ENCODE measurements around the gene GFOD1.
A peak's percentile ranks its signal among the peaks of the same experiment; 100 is the strongest.

GFOD1 gene

GRCh38 chr6:13480631-13481501, 6.5 kb downstream of the GFOD1 start:
- no peak for DNase-seq (ENCODE audit: insufficient read length)
- FAIRE-seq = no peak
- no peak for TF ChIP-seq TAF1 (IDR thresholded peaks at IDR 0.05; ENCODE audit: borderline replicate concordance, low read depth, low read length)
- no peak for TF ChIP-seq POLR2AphosphoS5 (IDR thresholded peaks at IDR 0.05; ENCODE audit: low read depth, low read length)
- TF ChIP-seq POLR2A (IDR thresholded peaks at IDR 0.05; ENCODE audit: low read depth, low read length) = no peak

GRCh38 chr6:13479971-13480434, 7.4 kb downstream of the GFOD1 start:
- no peak for FAIRE-seq
- TF ChIP-seq POLR2AphosphoS5 (IDR thresholded peaks at IDR 0.05; ENCODE audit: low read depth, low read length) (no peak), TAF1 (IDR thresholded peaks at IDR 0.05; ENCODE audit: borderline replicate concordance, low read depth, low read length) (no peak), POLR2A (IDR thresholded peaks at IDR 0.05; ENCODE audit: low read depth, low read length) (no peak)
- no peak for DNase-seq (ENCODE audit: insufficient read length)

GRCh38 chr6:13479206-13479800, 8.1 kb downstream of the GFOD1 start:
- no peak for DNase-seq (ENCODE audit: insufficient read length)
- no peak for FAIRE-seq
- TF ChIP-seq POLR2AphosphoS5 (IDR thresholded peaks at IDR 0.05; ENCODE audit: low read depth, low read length) (no peak), TAF1 (IDR thresholded peaks at IDR 0.05; ENCODE audit: borderline replicate concordance, low read depth, low read length) (no peak), POLR2A (IDR thresholded peaks at IDR 0.05; ENCODE audit: low read depth, low read length) (no peak)

GRCh38 chr6:13478525-13478966, 8.9 kb downstream of the GFOD1 start:
- no peak for TF ChIP-seq TAF1 (IDR thresholded peaks at IDR 0.05; ENCODE audit: borderline replicate concordance, low read depth, low read length)
- no peak for TF ChIP-seq POLR2AphosphoS5 (IDR thresholded peaks at IDR 0.05; ENCODE audit: low read depth, low read length)
- no peak for TF ChIP-seq POLR2A (IDR thresholded peaks at IDR 0.05; ENCODE audit: low read depth, low read length)
- DNase-seq (ENCODE audit: insufficient read length) (no peak), FAIRE-seq (peak; percentile 78)

GRCh38 chr6:13474787-13475186, 12.6 kb downstream of the GFOD1 start:
- no peak for TF ChIP-seq TAF1 (IDR thresholded peaks at IDR 0.05; ENCODE audit: borderline replicate concordance, low read depth, low read length)
- TF ChIP-seq POLR2AphosphoS5 (IDR thresholded peaks at IDR 0.05; ENCODE audit: low read depth, low read length) = no peak
- no peak for TF ChIP-seq POLR2A (IDR thresholded peaks at IDR 0.05; ENCODE audit: low read depth, low read length)
- no peak for FAIRE-seq
- no peak for DNase-seq (ENCODE audit: insufficient read length)

- no peak for FAIRE-seq
- TF ChIP-seq POLR2A (IDR thresholded peaks at IDR 0.05; ENCODE audit: low read depth, low read length) = no peak
- TF ChIP-seq TAF1 (IDR thresholded peaks at IDR 0.05; ENCODE audit: borderline replicate concordance, low read depth, low read length) = no peak
- no peak for TF ChIP-seq POLR2AphosphoS5 (IDR thresholded peaks at IDR 0.05; ENCODE audit: low read depth, low read length)
- DNase-seq (ENCODE audit: insufficient read length) = no peak
These were observed 13.0 kb downstream of the GFOD1 start for GRCh38 chr6:13474360-13474759.

GRCh38 chr6:13473768-13474165, 13.6 kb downstream of the GFOD1 start:
- DNase-seq (ENCODE audit: insufficient read length) (no peak), FAIRE-seq (no peak)
- TF ChIP-seq TAF1 (IDR thresholded peaks at IDR 0.05; ENCODE audit: borderline replicate concordance, low read depth, low read length) (no peak), POLR2AphosphoS5 (IDR thresholded peaks at IDR 0.05; ENCODE audit: low read depth, low read length) (no peak), POLR2A (IDR thresholded peaks at IDR 0.05; ENCODE audit: low read depth, low read length) (no peak)

- FAIRE-seq = peak; percentile 69
- DNase-seq (ENCODE audit: insufficient read length) = no peak
- TF ChIP-seq POLR2A (IDR thresholded peaks at IDR 0.05; ENCODE audit: low read depth, low read length) = no peak
- TF ChIP-seq POLR2AphosphoS5 (IDR thresholded peaks at IDR 0.05; ENCODE audit: low read depth, low read length) = no peak
- TF ChIP-seq TAF1 (IDR thresholded peaks at IDR 0.05; ENCODE audit: borderline replicate concordance, low read depth, low read length) = no peak
These were observed 14.2 kb downstream of the GFOD1 start for GRCh38 chr6:13472976-13473767.

GRCh38 chr6:13472099-13472498, 15.3 kb downstream of the GFOD1 start:
- FAIRE-seq = no peak
- DNase-seq (ENCODE audit: insufficient read length) = no peak
- TF ChIP-seq POLR2A (IDR thresholded peaks at IDR 0.05; ENCODE audit: low read depth, low read length) = no peak
- TF ChIP-seq TAF1 (IDR thresholded peaks at IDR 0.05; ENCODE audit: borderline replicate concordance, low read depth, low read length) = no peak
- TF ChIP-seq POLR2AphosphoS5 (IDR thresholded peaks at IDR 0.05; ENCODE audit: low read depth, low read length) = no peak

GRCh38 chr6:13471184-13471583, 16.2 kb downstream of the GFOD1 start:
- no peak for FAIRE-seq
- no peak for DNase-seq (ENCODE audit: insufficient read length)
- no peak for TF ChIP-seq TAF1 (IDR thresholded peaks at IDR 0.05; ENCODE audit: borderline replicate concordance, low read depth, low read length)
- TF ChIP-seq POLR2AphosphoS5 (IDR thresholded peaks at IDR 0.05; ENCODE audit: low read depth, low read length) = no peak
- no peak for TF ChIP-seq POLR2A (IDR thresholded peaks at IDR 0.05; ENCODE audit: low read depth, low read length)

All from GM12892 (cell line).